ENCODE measurements around the gene U2SURP.

GRCh38 chr3:142971431-142971830 is 29.9 kb upstream of the U2SURP start:
- TF ChIP-seq, protein P1, sequence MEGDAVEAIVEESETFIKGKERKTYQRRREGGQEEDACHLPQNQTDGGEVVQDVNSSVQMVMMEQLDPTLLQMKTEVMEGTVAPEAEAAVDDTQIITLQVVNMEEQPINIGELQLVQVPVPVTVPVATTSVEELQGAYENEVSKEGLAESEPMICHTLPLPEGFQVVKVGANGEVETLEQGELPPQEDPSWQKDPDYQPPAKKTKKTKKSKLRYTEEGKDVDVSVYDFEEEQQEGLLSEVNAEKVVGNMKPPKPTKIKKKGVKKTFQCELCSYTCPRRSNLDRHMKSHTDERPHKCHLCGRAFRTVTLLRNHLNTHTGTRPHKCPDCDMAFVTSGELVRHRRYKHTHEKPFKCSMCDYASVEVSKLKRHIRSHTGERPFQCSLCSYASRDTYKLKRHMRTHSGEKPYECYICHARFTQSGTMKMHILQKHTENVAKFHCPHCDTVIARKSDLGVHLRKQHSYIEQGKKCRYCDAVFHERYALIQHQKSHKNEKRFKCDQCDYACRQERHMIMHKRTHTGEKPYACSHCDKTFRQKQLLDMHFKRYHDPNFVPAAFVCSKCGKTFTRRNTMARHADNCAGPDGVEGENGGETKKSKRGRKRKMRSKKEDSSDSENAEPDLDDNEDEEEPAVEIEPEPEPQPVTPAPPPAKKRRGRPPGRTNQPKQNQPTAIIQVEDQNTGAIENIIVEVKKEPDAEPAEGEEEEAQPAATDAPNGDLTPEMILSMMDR (IDR thresholded peaks at IDR 0.05; ENCODE audit: low read depth, low read length, missing input control): no peak
- TF ChIP-seq YY1 (IDR thresholded peaks at IDR 0.05): no peak

Data from liver (tissue), 2 donors.